ENCODE results near the gene SEC61A2.

Gene SEC61A2

DNA sequence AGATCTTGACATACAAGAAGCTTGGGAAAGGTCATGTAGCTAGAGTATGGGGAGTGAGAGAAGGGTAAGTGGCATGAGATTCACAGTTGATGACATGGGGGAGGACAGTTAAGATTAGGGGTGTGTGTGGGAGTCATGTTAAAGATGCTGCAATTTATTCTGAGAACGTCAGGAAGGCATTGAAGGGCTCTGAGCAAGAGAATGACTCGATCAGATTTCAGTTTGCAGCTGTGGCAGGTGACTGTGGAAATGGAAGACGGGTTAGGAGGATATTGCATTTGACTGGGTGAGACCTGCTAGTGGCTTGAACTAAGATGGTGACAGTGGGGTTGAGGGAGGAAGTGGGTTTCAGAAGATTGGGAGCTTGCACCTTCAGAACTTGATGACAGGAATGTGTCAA lies 72.1 kb downstream of the SEC61A2 start:
- TF ChIP-seq CTCF (IDR thresholded peaks at IDR 0.05; ENCODE audit: low read depth, low read length), result no peak
- H3K4me3 ChIP-seq (replicated peaks in 1 of 2; ENCODE audit: low read depth in 2 of 2, low read length in 2 of 2), result no peak overlapping the region
- no peak for DNase-seq (ENCODE audit: low read depth in 2 of 2)

- no peak for DNase-seq (ENCODE audit: low read depth in 2 of 2)
- no peak for TF ChIP-seq CTCF (IDR thresholded peaks at IDR 0.05; ENCODE audit: low read depth, low read length)
- H3K4me3 ChIP-seq (replicated peaks in 1 of 2; ENCODE audit: low read depth in 2 of 2, low read length in 2 of 2), result no peak overlapping the region
Measured at GRCh38 chr10:12202226-12202625, 72.7 kb downstream of the SEC61A2 start.

DNA sequence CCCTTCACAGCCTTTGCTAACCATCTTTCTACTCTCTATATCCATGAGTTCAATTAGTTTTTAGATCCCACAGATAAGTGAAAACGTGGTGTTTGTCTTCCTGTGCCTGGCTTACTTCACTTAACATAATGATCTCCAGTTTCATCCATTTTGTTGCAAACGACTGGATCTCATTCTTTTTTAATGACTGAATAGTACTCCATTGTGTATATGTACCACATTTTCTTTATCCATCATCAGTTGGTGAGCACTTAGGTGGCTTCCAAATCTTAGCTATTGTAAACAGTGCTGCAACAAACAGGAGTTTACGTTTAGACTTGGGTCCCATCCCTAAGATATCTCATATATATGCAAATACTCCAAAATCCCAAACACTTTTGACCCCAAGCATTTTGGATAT lies 75.6 kb downstream of the SEC61A2 start:
- H3K4me3 ChIP-seq (replicated peaks in 1 of 2; ENCODE audit: low read depth in 2 of 2, low read length in 2 of 2), result no peak overlapping the region
- no peak for TF ChIP-seq CTCF (IDR thresholded peaks at IDR 0.05; ENCODE audit: low read depth, low read length)
- no peak for DNase-seq (ENCODE audit: low read depth in 2 of 2)

DNA sequence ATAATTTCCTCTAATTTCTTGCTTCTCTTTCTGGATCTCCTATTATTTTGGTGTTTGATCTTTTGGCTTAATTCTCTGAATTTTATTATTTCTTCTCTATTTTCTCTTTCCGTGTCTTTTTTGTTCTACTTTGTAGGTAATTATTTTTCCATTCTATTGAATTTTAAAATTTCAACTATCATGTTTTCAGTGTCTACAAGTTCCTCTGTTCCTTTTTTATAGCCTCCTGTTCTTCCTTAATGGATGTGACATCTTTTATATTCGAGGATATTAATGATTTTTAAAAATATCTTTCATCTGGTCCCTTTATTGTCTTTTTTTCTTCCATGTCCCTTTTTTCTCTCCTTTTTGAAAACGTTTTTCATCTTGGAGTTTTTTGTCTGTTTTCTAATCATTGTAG lies 77.6 kb downstream of the SEC61A2 start:
- DNase-seq (ENCODE audit: low read depth in 2 of 2), result no peak
- no peak for TF ChIP-seq CTCF (IDR thresholded peaks at IDR 0.05; ENCODE audit: low read depth, low read length)
- no peak overlapping the region for H3K4me3 ChIP-seq (replicated peaks in 1 of 2; ENCODE audit: low read depth in 2 of 2, low read length in 2 of 2)

DNA sequence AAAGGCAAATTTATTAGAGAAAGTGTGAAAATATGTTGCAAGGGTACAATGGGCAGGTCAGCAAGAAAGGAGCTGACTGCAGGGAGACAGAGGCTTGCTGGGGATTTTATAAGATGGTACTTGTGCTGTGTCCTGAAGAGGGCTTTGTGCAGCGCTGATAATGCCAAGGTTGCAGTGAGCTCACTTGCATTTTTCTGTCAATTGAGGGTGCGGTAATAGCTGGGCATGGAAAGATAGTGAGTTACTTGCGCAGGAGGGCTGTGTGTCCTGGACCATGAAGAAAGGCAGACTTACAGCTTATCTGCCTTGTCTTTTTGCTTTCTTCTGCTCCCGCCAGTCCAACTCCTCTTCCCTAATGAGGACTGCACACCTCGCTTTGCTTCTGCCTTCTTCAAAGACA lies 79.0 kb downstream of the SEC61A2 start:
- no peak for DNase-seq (ENCODE audit: low read depth in 2 of 2)
- no peak overlapping the region for H3K4me3 ChIP-seq (replicated peaks in 1 of 2; ENCODE audit: low read depth in 2 of 2, low read length in 2 of 2)
- TF ChIP-seq CTCF (IDR thresholded peaks at IDR 0.05; ENCODE audit: low read depth, low read length), result no peak

- DNase-seq (ENCODE audit: low read depth in 2 of 2), result no peak
- no peak overlapping the region for H3K4me3 ChIP-seq (replicated peaks in 1 of 2; ENCODE audit: low read depth in 2 of 2, low read length in 2 of 2)
- no peak for TF ChIP-seq CTCF (IDR thresholded peaks at IDR 0.05; ENCODE audit: low read depth, low read length)
Measured at GRCh38 chr10:12212454-12212853, 83.0 kb downstream of the SEC61A2 start.

DNA sequence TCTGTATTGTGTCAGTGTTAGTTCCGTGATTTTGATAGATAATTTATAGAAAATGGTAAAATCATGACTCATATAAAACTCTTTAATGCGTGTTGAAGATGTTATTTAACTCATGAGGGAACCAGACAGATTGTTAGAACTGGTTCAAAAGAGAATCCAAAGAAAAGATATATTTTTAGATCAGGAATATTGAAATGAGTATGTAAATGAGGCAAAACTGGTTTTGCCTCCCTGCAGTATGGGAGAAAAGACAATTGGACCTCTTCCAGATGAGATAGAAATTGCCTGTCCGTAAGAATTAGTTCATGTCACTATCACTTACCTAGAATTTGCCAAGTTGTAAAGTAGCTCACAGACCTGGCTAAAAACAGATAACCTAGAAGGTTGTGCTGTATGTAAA lies 84.1 kb downstream of the SEC61A2 start:
- no peak overlapping the region for H3K4me3 ChIP-seq (replicated peaks in 1 of 2; ENCODE audit: low read depth in 2 of 2, low read length in 2 of 2)
- no peak for DNase-seq (ENCODE audit: low read depth in 2 of 2)
- TF ChIP-seq CTCF (IDR thresholded peaks at IDR 0.05; ENCODE audit: low read depth, low read length), result no peak
